Measurements from ENCODE around the gene LCE1D. TPM values are rescaled to one million over a fixed set of nuclear protein-coding genes. Genes with fewer than 3 reads are reported as not detected.

LCE1D gene
- total and polyA plus RNA-seq, 2 experiments from 2014 or later = not detected

- TF ChIP-seq CTCF (conservative IDR thresholded peaks at IDR 0.05; ENCODE audit: low read depth in 2 of 2) (no peak), ZNF331 (CRISPR knock-in tag; IDR thresholded peaks at IDR 0.05; ENCODE audit: low read depth) (no peak), ETS1 (IDR thresholded peaks at IDR 0.05) (no peak)
These were observed 21.6 kb upstream of the LCE1D start, which contains the start of gene LCE1F (continued) for GRCh38 chr1:152774875-152775274.

GRCh38 chr1:152776361-152776760 is 20.2 kb upstream of the LCE1D start:
- Histone ChIP-seq H3K9me2 (ENCODE audit: insufficient read depth) (peaks cover 2% of the 10 kb centered on the region; the same call in 1 of the 2 replicates), H3K4me2 (no peak overlapping the region), H2AFZ (no peak overlapping the region), H3K79me2 (replicated peaks; ENCODE audit: insufficient read depth) (no peaks in the 10 kb centered on the region), H3K4me1 (ENCODE audit: insufficient read depth) (no peaks in the 10 kb centered on the region), H3K36me3 (ENCODE audit: insufficient read depth) (no peaks in the 10 kb centered on the region), H3F3A (replicated peaks; ENCODE audit: low read depth) (no peaks in the 10 kb centered on the region), H3K27ac (ENCODE audit: low read depth) (no peak overlapping the region), H4K20me1 (replicated peaks; ENCODE audit: insufficient read depth) (no peaks in the 10 kb centered on the region), H3K4me3 (no peak overlapping the region), H3K27me3 (ENCODE audit: insufficient read depth) (no peaks in the 10 kb centered on the region)
- H3K9me3 Mint-ChIP-seq = peaks cover 5% of the 10 kb centered on the region; the same call in 2 of the 3 replicates
- ATAC-seq (no peak), DNase-seq (ENCODE audit: low spot score) (no peak)
- no peaks in the 10 kb centered on the region; the same call in 2 of the 3 replicates for H3K36me3 Mint-ChIP-seq (ENCODE audit: low read depth)
- H3K27ac Mint-ChIP-seq = no peak overlapping the region
- H3K27me3 Mint-ChIP-seq (ENCODE audit: insufficient read depth, low read depth, poor library complexity) = peaks cover 8% of the 10 kb centered on the region
- no peaks in the 10 kb centered on the region for H3K4me1 Mint-ChIP-seq
- TF ChIP-seq ZNF462 (CRISPR knock-in tag; IDR thresholded peaks at IDR 0.05) = no peak
- TF ChIP-seq NANOG (IDR thresholded peaks at IDR 0.05; ENCODE audit: borderline replicate concordance) = no peak
- no peak for TF ChIP-seq CREB1 (CRISPR knock-in tag; IDR thresholded peaks at IDR 0.05; ENCODE audit: low read depth)
- TF ChIP-seq CTCF (conservative IDR thresholded peaks at IDR 0.05; ENCODE audit: low read depth in 2 of 2) = no peak
- TF ChIP-seq ETS1 (IDR thresholded peaks at IDR 0.05) = no peak
- TF ChIP-seq JUNB (IDR thresholded peaks at IDR 0.05; ENCODE audit: unreplicated experiment) = no peak
- TF ChIP-seq EZH2phosphoT487 (IDR thresholded peaks at IDR 0.05; ENCODE audit: unreplicated experiment) = no peak
- H3K4me3 Mint-ChIP-seq = no peak overlapping the region

All from GM23338 (cell line).